Measurements from ENCODE around the gene MRM3.

The MRM3 gene

DNA sequence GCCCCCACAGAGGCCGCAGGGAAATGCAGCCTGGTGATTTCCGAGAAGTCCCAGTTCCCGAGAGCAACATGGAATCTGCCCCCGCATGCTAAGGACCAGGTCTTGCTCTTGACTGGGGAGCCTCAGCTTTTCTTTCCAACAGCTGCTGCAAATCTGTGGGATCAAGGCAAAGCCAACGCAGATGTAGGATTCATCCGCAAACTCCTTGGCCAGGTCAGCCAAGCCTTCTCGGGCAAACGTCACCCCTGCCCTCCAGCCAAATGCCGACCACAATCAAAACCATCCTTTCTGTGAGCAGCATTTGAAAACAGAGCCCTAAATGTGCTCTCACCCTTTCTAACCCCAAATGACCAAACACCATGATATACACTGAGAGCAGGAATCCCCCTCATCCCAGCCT is 54.0 kb downstream of the MRM3 start:
- TF ChIP-seq CTCF (IDR thresholded peaks at IDR 0.05; ENCODE audit: low read depth, low read length) = no peak
- 0 out of 2 replicates have a peak overlapping the region, but pooled peaks have one; percentile 17 for H3K4me3 ChIP-seq (ENCODE audit: low read depth, low read length)

GRCh38 chr17:838486-838885 is 56.3 kb downstream of the MRM3 start:
- H3K4me3 ChIP-seq (ENCODE audit: low read depth, low read length) = no peak overlapping the region
- TF ChIP-seq CTCF (IDR thresholded peaks at IDR 0.05; ENCODE audit: low read depth, low read length) = no peak

DNA sequence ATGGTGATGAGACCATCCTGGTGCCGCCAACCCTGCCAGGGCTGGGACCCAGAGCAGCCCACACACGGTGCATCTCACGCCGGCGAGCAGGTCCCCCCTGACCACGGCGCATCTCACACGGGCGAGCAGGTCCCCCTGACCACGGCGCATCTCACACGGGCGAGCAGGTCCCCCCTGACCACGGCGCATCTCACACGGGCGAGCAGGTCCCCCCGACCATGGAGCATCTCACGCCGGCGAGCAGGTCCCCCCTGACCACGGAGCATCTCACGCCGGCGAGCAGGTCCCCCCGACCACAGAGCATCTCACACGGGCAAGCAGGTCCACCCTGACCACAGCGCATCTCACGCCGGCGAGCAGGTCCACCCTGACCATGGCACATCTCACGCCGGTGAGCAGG is 59.2 kb downstream of the MRM3 start:
- H3K4me3 ChIP-seq (ENCODE audit: low read depth, low read length) = no peak overlapping the region
- no peak for TF ChIP-seq CTCF (IDR thresholded peaks at IDR 0.05; ENCODE audit: low read depth, low read length)

Measured in WI38 (cell line).